Osteocyte (in vitro differentiated cells): ENCODE data around the gene SIGLEC1. TPM values are rescaled to one million over a fixed set of nuclear protein-coding genes. Genes with fewer than 3 reads are reported as not detected.
A peak's percentile ranks its signal among the peaks of the same experiment; 100 is the strongest.

Source experiments
- DNase-seq: peaks from one replicate; pipeline ENCODE4 v3.0.0; 2021; ENCODE audit warnings: mixed read lengths; ENCODE audit not compliant: unreplicated experiment; ENCODE audit errors: extremely low spot score
- H3K27ac Mint-ChIP-seq: one replicate; pipeline ENCODE4 v1.8.0; 2021; ENCODE audit warnings: mild to moderate bottlenecking, mixed read lengths; ENCODE audit not compliant: unreplicated experiment
- H3K27me3 Mint-ChIP-seq: one replicate; pipeline ENCODE4 v1.8.0; 2021; ENCODE audit warnings: mixed read lengths; ENCODE audit not compliant: unreplicated experiment
- H3K36me3 Mint-ChIP-seq: one replicate; pipeline ENCODE4 v1.8.0; 2021; ENCODE audit warnings: mixed read lengths; ENCODE audit not compliant: unreplicated experiment
- H3K4me1 Mint-ChIP-seq: one replicate; pipeline ENCODE4 v1.8.0; 2021; ENCODE audit warnings: mixed read lengths; ENCODE audit not compliant: unreplicated experiment
- H3K4me3 Mint-ChIP-seq: one replicate; pipeline ENCODE4 v1.8.0; 2021; ENCODE audit warnings: mild to moderate bottlenecking, moderate library complexity, mixed read lengths; ENCODE audit not compliant: unreplicated experiment
- H3K9me3 Mint-ChIP-seq: one replicate; pipeline ENCODE4 v1.8.0; 2021; ENCODE audit warnings: mixed read lengths; ENCODE audit not compliant: unreplicated experiment
- total RNA-seq: library from RNA; stranded (reverse); gene quantifications from 2 replicates; pipeline ENCODE4 v1.2.1, GENCODE V29; 2021
- TF ChIP-seq, protein P1 (sequence below): fragments of 200-600 bp; sonication (generic); IDR thresholded peaks from 2 replicates; pipeline ENCODE4 v1.5.0; 2021; ENCODE audit warnings: antibody characterized with exemption, mild to moderate bottlenecking, moderate library complexity

The SIGLEC1 gene
- total RNA-seq, 1 donor from 2014 or later, result 0.21 TPM

DNA sequence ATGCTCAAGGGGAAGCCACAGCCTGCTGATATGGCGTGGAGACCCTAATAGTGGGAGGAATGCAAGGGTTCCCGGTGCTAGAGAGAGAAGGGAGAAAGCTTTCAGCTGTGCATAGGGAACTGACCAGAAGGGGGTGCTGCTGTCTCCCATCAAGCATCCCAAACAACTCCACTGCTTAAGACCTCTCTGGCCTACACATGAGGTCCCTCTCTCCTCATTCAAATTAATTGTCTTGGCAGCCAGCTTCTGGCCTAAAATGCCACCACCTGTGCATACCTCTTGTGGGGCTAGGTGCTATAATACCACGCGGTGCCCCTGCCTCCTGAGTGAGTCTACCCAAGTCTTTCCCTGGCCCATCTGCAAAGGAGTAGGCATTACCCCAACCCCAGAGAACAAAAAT lies 40.7 kb upstream of the SIGLEC1 start:
- TF ChIP-seq, protein P1, sequence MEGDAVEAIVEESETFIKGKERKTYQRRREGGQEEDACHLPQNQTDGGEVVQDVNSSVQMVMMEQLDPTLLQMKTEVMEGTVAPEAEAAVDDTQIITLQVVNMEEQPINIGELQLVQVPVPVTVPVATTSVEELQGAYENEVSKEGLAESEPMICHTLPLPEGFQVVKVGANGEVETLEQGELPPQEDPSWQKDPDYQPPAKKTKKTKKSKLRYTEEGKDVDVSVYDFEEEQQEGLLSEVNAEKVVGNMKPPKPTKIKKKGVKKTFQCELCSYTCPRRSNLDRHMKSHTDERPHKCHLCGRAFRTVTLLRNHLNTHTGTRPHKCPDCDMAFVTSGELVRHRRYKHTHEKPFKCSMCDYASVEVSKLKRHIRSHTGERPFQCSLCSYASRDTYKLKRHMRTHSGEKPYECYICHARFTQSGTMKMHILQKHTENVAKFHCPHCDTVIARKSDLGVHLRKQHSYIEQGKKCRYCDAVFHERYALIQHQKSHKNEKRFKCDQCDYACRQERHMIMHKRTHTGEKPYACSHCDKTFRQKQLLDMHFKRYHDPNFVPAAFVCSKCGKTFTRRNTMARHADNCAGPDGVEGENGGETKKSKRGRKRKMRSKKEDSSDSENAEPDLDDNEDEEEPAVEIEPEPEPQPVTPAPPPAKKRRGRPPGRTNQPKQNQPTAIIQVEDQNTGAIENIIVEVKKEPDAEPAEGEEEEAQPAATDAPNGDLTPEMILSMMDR, result peak; percentile 74
- no peaks in the 10 kb centered on the region for H3K9me3 Mint-ChIP-seq
- peaks cover 8% of the 10 kb centered on the region for H3K4me1 Mint-ChIP-seq
- H3K4me3 Mint-ChIP-seq, result no peak overlapping the region
- H3K27me3 Mint-ChIP-seq, result no peaks in the 10 kb centered on the region
- no peak for DNase-seq
- H3K27ac Mint-ChIP-seq, result no peak overlapping the region
- H3K36me3 Mint-ChIP-seq, result peaks cover 2% of the 10 kb centered on the region

DNA sequence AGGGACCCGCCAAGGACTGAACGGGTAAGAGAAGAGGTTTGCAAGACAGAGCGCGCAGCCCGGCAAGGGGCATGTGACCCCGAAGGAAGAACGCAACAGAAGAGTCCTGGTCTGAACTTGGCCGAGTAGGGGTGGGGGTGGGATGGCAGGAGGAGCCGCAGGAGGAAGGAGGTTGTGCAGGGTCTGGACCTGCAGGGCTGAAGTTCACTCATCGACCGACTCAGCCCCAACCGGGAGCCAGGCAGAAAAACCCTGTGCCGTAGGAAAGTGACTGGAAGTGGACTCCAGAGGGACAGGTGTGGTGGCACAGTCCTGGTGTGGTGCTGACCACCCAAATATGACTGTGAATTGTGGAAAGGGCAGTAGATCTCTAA lies 40.0 kb upstream of the SIGLEC1 start:
- Mint-ChIP-seq H3K4me1 (peaks cover 8% of the 10 kb centered on the region), H3K36me3 (no peaks in the 10 kb centered on the region), H3K4me3 (peak overlapping the region; percentile 58), H3K9me3 (no peaks in the 10 kb centered on the region), H3K27ac (no peak overlapping the region), H3K27me3 (peaks cover 1% of the 10 kb centered on the region)
- DNase-seq, result no peak
- TF ChIP-seq, protein P1, result no peak

DNA sequence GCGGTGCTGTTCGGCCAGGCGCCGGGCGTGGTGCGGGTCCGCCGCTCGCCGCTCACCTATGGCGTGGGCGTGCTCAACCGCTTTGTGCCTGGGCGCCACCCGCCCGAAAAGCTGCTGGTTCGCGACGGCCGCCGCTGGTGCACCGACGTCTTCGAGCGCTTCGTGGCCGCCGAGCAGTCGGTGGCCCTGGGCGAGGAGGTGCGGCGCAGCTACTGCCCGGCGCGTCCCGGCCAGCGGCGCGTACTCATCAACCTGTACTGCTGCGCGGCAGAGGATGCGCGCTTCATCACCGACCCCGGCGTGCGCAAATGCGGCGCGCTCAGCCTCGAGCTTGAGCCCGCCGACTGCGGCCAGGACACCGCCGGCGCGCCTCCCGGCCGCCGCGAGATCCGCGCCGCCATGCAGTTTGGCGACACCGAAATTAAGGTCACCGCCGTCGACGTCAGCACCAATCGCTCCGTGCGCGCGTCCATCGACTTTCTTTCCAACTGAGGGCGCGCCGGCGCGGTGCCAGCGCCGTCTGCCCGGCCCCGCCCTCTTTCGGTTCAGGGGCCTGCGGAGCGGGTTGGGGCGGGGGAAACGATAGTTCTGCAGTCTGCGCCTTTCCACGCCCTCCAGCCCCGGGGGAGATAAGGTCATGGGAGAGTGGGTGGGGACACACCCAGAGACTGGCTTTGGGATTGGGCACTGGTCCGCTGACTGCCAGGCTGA lies 39.4 kb upstream of the SIGLEC1 start:
- peaks cover 2% of the 10 kb centered on the region for H3K27me3 Mint-ChIP-seq
- TF ChIP-seq, protein P1, result no peak
- H3K27ac Mint-ChIP-seq, result no peak overlapping the region
- DNase-seq, result no peak
- H3K4me1 Mint-ChIP-seq, result peaks cover 8% of the 10 kb centered on the region
- H3K36me3 Mint-ChIP-seq, result no peaks in the 10 kb centered on the region
- peak overlapping the region; percentile 58 for H3K4me3 Mint-ChIP-seq
- H3K9me3 Mint-ChIP-seq, result no peaks in the 10 kb centered on the region

DNA sequence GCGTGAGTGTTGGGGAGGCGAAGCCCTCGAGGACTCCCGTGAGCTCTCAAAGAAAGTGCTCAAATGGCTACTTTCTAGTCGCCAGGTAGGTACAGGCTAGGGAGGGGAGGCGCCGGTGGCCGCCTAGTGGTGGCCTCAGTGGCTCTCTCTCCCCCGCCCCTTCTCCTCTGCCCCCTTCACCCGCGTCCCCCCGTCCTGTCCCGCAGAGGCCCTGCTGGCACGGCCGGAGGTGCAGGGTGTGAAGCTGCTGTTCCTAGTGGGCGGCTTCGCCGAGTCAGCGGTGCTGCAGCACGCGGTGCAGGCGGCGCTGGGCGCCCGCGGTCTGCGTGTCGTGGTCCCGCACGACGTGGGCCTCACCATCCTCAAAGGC lies 38.9 kb upstream of the SIGLEC1 start:
- Mint-ChIP-seq H3K4me1 (peaks cover 8% of the 10 kb centered on the region), H3K27ac (no peak overlapping the region), H3K4me3 (peak overlapping the region; percentile 18), H3K9me3 (no peaks in the 10 kb centered on the region), H3K27me3 (peaks cover 2% of the 10 kb centered on the region), H3K36me3 (no peaks in the 10 kb centered on the region)
- DNase-seq, result no peak
- TF ChIP-seq, protein P1, result no peak

DNA sequence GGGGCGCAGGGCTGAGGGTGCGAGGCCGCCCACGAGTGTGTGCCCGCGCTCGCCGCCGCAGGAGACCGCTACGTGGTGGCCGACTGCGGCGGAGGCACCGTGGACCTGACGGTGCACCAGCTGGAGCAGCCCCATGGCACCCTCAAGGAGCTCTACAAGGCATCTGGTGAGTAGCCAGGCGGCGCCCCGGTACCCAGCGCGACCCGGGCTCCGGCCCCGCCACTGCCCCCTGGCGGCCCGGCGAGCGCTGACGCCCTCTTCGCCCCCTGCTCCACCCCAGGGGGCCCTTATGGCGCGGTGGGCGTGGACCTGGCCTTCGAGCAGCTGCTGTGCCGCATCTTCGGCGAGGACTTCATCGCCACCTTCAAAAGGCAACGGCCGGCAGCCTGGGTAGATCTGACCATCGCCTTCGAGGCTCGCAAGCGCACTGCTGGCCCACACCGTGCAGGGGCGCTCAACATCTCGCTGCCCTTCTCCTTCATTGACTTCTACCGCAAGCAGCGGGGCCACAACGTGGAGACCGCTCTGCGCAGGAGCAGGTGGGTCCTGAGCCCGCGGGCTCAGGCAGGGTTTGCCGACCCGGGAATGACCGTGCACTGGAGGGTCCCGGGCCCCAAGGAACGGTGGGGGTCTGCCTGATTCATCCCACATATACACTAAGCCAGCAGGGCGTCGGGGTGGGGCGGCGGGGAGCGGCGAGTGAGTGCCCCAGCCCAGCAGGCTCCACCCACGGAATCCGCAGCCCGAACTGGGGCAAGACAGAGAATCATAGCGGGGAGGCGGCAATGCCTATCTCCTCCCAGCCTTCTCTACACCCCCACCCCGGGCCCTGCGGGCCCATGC lies 37.5 kb upstream of the SIGLEC1 start:
- H3K4me3 Mint-ChIP-seq, result peak overlapping the region; percentile 44

More for the DNA sequence above, 37.5 kb upstream of the SIGLEC1 start:
- H3K27me3 Mint-ChIP-seq, result peaks cover 7% of the 10 kb centered on the region
- H3K4me1 Mint-ChIP-seq, result peaks cover 9% of the 10 kb centered on the region
- no peak for DNase-seq
- H3K9me3 Mint-ChIP-seq, result no peaks in the 10 kb centered on the region
- H3K27ac Mint-ChIP-seq, result no peak overlapping the region
- TF ChIP-seq, protein P1, result peak; percentile 82
- no peaks in the 10 kb centered on the region for H3K36me3 Mint-ChIP-seq
